ENCODE results near the gene CCNG2.

The CCNG2 gene

GRCh38 chr4:77203380-77204197 is 46.6 kb downstream of the CCNG2 start:
- peak; percentile 70 for DNase-seq (ENCODE audit: low spot score)

- DNase-seq (ENCODE audit: low spot score): no peak
Measured at GRCh38 chr4:77204621-77205020, 47.6 kb downstream of the CCNG2 start.

GRCh38 chr4:77209012-77209411 is 52.0 kb downstream of the CCNG2 start:
- no peak for DNase-seq (ENCODE audit: low spot score)

GRCh38 chr4:77209936-77210335 is 52.9 kb downstream of the CCNG2 start:
- no peak for DNase-seq (ENCODE audit: low spot score)

- no peak for DNase-seq (ENCODE audit: low spot score)
Measured at GRCh38 chr4:77215107-77215506, 58.1 kb downstream of the CCNG2 start.

GRCh38 chr4:77217526-77217925 is 60.5 kb downstream of the CCNG2 start:
- no peak for DNase-seq (ENCODE audit: low spot score)

GRCh38 chr4:77219266-77219665 is 62.3 kb downstream of the CCNG2 start:
- no peak for DNase-seq (ENCODE audit: low spot score)
